GM23338 (cell line): Measurements from ENCODE around the gene PTPRF. TPM values are rescaled to one million over a fixed set of nuclear protein-coding genes. Genes with fewer than 3 reads are reported as not detected.
A peak's percentile ranks its signal among the peaks of the same experiment; 100 is the strongest.

Experiments used
- ATAC-seq: fragments of 200-7000 bp; cut with Tn5 transposase; 3 replicates; pipeline ENCODE4 v1.9.1; 2020
- DNase-seq: peaks from one replicate; pipeline ENCODE4 v3.0.0-alpha.2; 2015; ENCODE audit warnings: low spot score
- H2AFZ ChIP-seq: fragments of 200-600 bp; sonication (generic); 2 replicates; pipeline ENCODE4 v1.8.0; 2016; ENCODE audit warnings: antibody characterized with exemption, mild to moderate bottlenecking, moderate library complexity
- H3F3A ChIP-seq: fragments of 200-600 bp; sonication (generic); replicated peaks from 2 replicates; pipeline ENCODE4 v1.8.0; 2017; ENCODE audit warnings: antibody characterized with exemption, mixed run types, low read depth
- H3K27ac ChIP-seq: fragments of 200-600 bp; sonication (generic); 2 replicates; pipeline ENCODE4 v1.6.1; 2016; ENCODE audit warnings: low read depth
- H3K27me3 ChIP-seq: fragments of 200-600 bp; sonication (generic); 2 replicates; pipeline ENCODE4 v1.8.0; 2016; ENCODE audit warnings: mild to moderate bottlenecking, mixed run types, moderate library complexity; ENCODE audit not compliant: insufficient read depth
- H3K36me3 ChIP-seq: fragments of 200-600 bp; sonication (generic); 2 replicates; pipeline ENCODE4 v1.8.0; 2016; ENCODE audit warnings: mild to moderate bottlenecking; ENCODE audit not compliant: insufficient read depth
- H3K4me1 ChIP-seq: fragments of 200-600 bp; sonication (generic); 2 replicates; pipeline ENCODE4 v1.8.0; 2016; ENCODE audit warnings: mild to moderate bottlenecking, moderate library complexity; ENCODE audit not compliant: insufficient read depth
- H3K4me2 ChIP-seq: fragments of 200-600 bp; sonication (generic); 2 replicates; pipeline ENCODE4 v1.7.1; 2017; ENCODE audit warnings: mixed run types
- H3K4me3 ChIP-seq: fragments of 200-600 bp; sonication (generic); 2 replicates; pipeline ENCODE4 v1.6.1; 2016; ENCODE audit warnings: mixed run types
- H3K79me2 ChIP-seq: fragments of 200-600 bp; sonication (generic); replicated peaks from 2 replicates; pipeline ENCODE4 v1.8.0; 2017; ENCODE audit warnings: mild to moderate bottlenecking; ENCODE audit not compliant: insufficient read depth
- H3K9me2 ChIP-seq: fragments of 200-600 bp; sonication (generic); 2 replicates; pipeline ENCODE4 v1.8.0; 2017; ENCODE audit not compliant: insufficient read depth
- H4K20me1 ChIP-seq: fragments of 200-600 bp; sonication (generic); replicated peaks from 2 replicates; pipeline ENCODE4 v1.8.0; 2017; ENCODE audit warnings: mild to moderate bottlenecking; ENCODE audit not compliant: insufficient read depth
- H3K27ac Mint-ChIP-seq: 2 replicates; pipeline ENCODE4 v1.8.0; 2020; ENCODE audit warnings: inconsistent platforms, mild to moderate bottlenecking, moderate library complexity, mixed read lengths
- H3K27me3 Mint-ChIP-seq: 3 replicates; pipeline ENCODE4 v1.8.0; 2022; ENCODE audit warnings: low read depth, mild to moderate bottlenecking, moderate library complexity, mixed read lengths, inconsistent platforms; ENCODE audit not compliant: insufficient read depth, poor library complexity
- H3K36me3 Mint-ChIP-seq: 3 replicates; pipeline ENCODE4 v1.8.0; 2021; ENCODE audit warnings: low read depth, mild to moderate bottlenecking, inconsistent platforms, moderate library complexity, mixed read lengths
- H3K4me1 Mint-ChIP-seq: 3 replicates; pipeline ENCODE4 v1.8.0; 2020; ENCODE audit warnings: mild to moderate bottlenecking, inconsistent platforms, mixed read lengths
- H3K4me3 Mint-ChIP-seq: 3 replicates; pipeline ENCODE4 v1.8.0; 2021; ENCODE audit warnings: moderate library complexity, mild to moderate bottlenecking, inconsistent platforms, mixed read lengths
- H3K9me3 Mint-ChIP-seq: 3 replicates; pipeline ENCODE4 v1.8.0; 2020; ENCODE audit warnings: moderate library complexity, mild to moderate bottlenecking, inconsistent platforms, mixed read lengths
- EZH2 ChIP-seq: fragments of 200-600 bp; sonication (generic); IDR thresholded peaks from one replicate; pipeline ENCODE4 v1.8.0; 2017; ENCODE audit warnings: antibody characterized with exemption, mild to moderate bottlenecking, low read depth; ENCODE audit not compliant: unreplicated experiment
- EZH2phosphoT487 ChIP-seq: fragments of 200-600 bp; sonication (generic); IDR thresholded peaks from one replicate; pipeline ENCODE4 v1.8.1; 2018; ENCODE audit warnings: antibody characterized with exemption; ENCODE audit not compliant: unreplicated experiment
- JUNB ChIP-seq: IDR thresholded peaks from one replicate; pipeline ENCODE4 v1.6.1; 2016; ENCODE audit warnings: antibody characterized with exemption; ENCODE audit not compliant: unreplicated experiment
- NANOG ChIP-seq: IDR thresholded peaks from 2 replicates; pipeline ENCODE4 v1.6.1; 2016; ENCODE audit warnings: antibody characterized with exemption, borderline replicate concordance
- POLR2AphosphoS5 ChIP-seq: IDR thresholded peaks from 2 replicates; pipeline ENCODE4 v1.6.1; 2016; ENCODE audit warnings: antibody characterized with exemption, low read depth
- STAT1 ChIP-seq: IDR thresholded peaks from one replicate; pipeline ENCODE4 v1.6.1; 2016; ENCODE audit warnings: antibody characterized with exemption; ENCODE audit not compliant: unreplicated experiment
- polyA plus RNA-seq: library from polyadenylated mRNA; unstranded; fragments of >200 nt; fragmentation: Nextera tagmentation; extraction: Ambion mirVana; gene quantifications from 2 replicates; pipeline ENCODE4 v1.2.1, GENCODE V29; 2016
- total RNA-seq: library from RNA; depleted of rRNA; stranded (reverse); fragments of >200 nt; shearing (Covaris generic); gene quantifications from 2 replicates; pipeline ENCODE4 v1.2.3, GENCODE V29; 2014
- TF ChIP-seq, protein P1 (sequence below): fragments of 250-450 bp; sonication (Bioruptor Pico); IDR thresholded peaks from 2 replicates; pipeline ENCODE4 v1.5.0; 2020; ENCODE audit warnings: mild to moderate bottlenecking, moderate library complexity
- TF ChIP-seq, protein P2 (sequence below): IDR thresholded peaks from one replicate; pipeline ENCODE4 v1.6.1; 2018; ENCODE audit warnings: antibody characterized with exemption; ENCODE audit not compliant: unreplicated experiment

PTPRF gene
- total and polyA plus RNA-seq, 2 experiments from 2014 or later: 52.4 to 173 TPM

DNA sequence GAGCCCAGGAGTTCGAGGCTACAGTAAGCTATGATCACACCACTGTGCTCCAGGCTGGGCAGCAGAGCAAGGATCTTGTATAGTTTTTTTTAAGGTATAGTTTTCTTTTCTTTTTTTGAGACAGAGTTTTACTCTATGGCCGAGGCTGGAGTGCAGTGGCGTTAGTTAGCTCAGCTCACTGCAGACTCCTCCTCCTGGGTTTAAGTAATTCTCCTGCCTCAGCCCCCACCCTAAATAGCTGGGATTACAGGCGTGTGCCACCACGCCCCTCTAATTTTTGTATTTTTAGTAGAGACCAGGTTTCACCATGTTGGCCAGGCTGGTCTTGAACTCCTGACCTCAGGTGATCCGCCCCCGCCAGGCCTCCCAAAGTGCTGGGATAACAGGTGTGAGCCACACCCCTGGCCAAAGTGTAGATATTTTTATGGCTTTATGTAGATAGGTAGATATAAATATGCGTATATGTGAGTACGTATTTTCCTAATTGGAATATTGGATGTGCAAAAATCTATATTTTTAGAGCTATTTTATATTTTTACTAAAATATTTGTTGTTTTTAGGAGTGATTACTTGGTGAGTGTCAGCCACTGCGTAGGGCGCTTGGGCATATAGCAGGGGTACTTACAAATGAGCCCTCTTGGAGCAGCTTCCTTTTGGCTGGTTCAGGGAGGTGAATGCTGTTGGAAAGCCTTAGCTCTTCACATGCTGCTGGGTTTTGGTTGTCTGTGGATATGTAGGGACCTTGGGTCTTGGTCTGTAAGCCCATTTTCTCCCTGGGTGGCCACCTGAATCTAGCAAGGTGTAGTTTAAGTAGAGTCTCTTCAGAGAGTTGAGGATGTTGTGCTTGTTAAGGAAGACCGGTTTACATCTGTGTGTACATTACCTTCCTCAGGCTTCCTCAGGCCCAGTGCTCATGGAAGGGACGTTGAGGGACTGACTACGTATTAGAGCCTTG lies 128.8 kb downstream of the PTPRF start:
- Mint-ChIP-seq H3K4me1 (peaks cover 25% of the 10 kb centered on the region), H3K36me3 (peaks cover 97% of the 10 kb centered on the region), H3K9me3 (no peaks in the 10 kb centered on the region; the same call in 1 of the 3 replicates), H3K27me3 (no peaks in the 10 kb centered on the region), H3K4me3 (peak overlapping the region; percentile 58; the same call in 2 of the 3 replicates), H3K27ac (peak overlapping the region; percentile 86)
- Histone ChIP-seq H3K27ac (peak overlapping the region; percentile 53), H3K9me2 (no peaks in the 10 kb centered on the region), H3K27me3 (no peaks in the 10 kb centered on the region), H3K79me2 (peaks cover 49% of the 10 kb centered on the region), H3K4me2 (peak overlapping the region; percentile 54), H3K36me3 (peaks cover 81% of the 10 kb centered on the region), H4K20me1 (peaks cover 42% of the 10 kb centered on the region), H3K4me1 (peaks cover 30% of the 10 kb centered on the region), H3F3A (peaks cover 21% of the 10 kb centered on the region), H2AFZ (no peak overlapping the region), H3K4me3 (peak overlapping the region; percentile 14)
- peak; percentile 64 for DNase-seq
- peak; percentile 78 for ATAC-seq
- TF ChIP-seq EZH2 (no peak), JUNB (no peak), POLR2AphosphoS5 (peak; percentile 35; the same call in 1 of the 2 replicates)

DNA sequence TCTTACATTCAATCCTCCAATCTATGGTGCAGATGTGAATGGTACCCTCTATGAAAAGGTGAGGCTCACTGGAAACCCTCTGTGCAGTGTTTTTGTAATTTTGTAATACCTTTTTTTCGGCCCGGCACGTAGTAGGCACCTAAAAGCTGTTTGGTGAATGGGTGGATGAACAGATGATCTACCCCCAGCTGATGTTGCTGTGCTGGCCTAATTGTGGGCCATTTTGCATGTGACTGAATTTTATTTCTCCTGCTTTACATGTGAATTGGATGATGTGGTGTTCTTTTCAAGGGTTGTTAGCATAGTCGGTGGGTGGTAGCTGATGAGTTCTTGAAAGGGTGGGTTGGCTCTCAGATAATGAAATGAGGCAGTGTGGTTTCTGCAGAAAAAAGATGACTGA lies 129.7 kb downstream of the PTPRF start:
- no peaks in the 10 kb centered on the region for H3K27me3 Mint-ChIP-seq
- peak overlapping the region; percentile 54 for H3K4me2 ChIP-seq
- peaks cover 24% of the 10 kb centered on the region for H3K4me1 Mint-ChIP-seq
- no peaks in the 10 kb centered on the region for H3K9me2 ChIP-seq
- H3K36me3 ChIP-seq: peaks cover 81% of the 10 kb centered on the region
- H3K27me3 ChIP-seq: no peaks in the 10 kb centered on the region
- H3K27ac ChIP-seq: peak overlapping the region; percentile 53
- no peaks in the 10 kb centered on the region; the same call in 1 of the 3 replicates for H3K9me3 Mint-ChIP-seq
- peaks cover 42% of the 10 kb centered on the region for H4K20me1 ChIP-seq
- H3K36me3 Mint-ChIP-seq: peaks cover 97% of the 10 kb centered on the region
- H3K27ac Mint-ChIP-seq: peak overlapping the region; percentile 86
- peaks cover 15% of the 10 kb centered on the region for H3F3A ChIP-seq
- peaks cover 49% of the 10 kb centered on the region for H3K79me2 ChIP-seq
- ATAC-seq: peak; percentile 91
- H3K4me1 ChIP-seq: peaks cover 25% of the 10 kb centered on the region
- H3K4me3 ChIP-seq: peak overlapping the region; percentile 14
- peak overlapping the region; percentile 58 for H3K4me3 Mint-ChIP-seq
- H2AFZ ChIP-seq: no peak overlapping the region
- DNase-seq: peak; percentile 89
- TF ChIP-seq JUNB (no peak), STAT1 (no peak), EZH2 (no peak), EZH2phosphoT487 (no peak), NANOG (peak; percentile 99), POLR2AphosphoS5 (peak; percentile 41; the same call in 1 of the 2 replicates)
- TF ChIP-seq, protein P1, sequence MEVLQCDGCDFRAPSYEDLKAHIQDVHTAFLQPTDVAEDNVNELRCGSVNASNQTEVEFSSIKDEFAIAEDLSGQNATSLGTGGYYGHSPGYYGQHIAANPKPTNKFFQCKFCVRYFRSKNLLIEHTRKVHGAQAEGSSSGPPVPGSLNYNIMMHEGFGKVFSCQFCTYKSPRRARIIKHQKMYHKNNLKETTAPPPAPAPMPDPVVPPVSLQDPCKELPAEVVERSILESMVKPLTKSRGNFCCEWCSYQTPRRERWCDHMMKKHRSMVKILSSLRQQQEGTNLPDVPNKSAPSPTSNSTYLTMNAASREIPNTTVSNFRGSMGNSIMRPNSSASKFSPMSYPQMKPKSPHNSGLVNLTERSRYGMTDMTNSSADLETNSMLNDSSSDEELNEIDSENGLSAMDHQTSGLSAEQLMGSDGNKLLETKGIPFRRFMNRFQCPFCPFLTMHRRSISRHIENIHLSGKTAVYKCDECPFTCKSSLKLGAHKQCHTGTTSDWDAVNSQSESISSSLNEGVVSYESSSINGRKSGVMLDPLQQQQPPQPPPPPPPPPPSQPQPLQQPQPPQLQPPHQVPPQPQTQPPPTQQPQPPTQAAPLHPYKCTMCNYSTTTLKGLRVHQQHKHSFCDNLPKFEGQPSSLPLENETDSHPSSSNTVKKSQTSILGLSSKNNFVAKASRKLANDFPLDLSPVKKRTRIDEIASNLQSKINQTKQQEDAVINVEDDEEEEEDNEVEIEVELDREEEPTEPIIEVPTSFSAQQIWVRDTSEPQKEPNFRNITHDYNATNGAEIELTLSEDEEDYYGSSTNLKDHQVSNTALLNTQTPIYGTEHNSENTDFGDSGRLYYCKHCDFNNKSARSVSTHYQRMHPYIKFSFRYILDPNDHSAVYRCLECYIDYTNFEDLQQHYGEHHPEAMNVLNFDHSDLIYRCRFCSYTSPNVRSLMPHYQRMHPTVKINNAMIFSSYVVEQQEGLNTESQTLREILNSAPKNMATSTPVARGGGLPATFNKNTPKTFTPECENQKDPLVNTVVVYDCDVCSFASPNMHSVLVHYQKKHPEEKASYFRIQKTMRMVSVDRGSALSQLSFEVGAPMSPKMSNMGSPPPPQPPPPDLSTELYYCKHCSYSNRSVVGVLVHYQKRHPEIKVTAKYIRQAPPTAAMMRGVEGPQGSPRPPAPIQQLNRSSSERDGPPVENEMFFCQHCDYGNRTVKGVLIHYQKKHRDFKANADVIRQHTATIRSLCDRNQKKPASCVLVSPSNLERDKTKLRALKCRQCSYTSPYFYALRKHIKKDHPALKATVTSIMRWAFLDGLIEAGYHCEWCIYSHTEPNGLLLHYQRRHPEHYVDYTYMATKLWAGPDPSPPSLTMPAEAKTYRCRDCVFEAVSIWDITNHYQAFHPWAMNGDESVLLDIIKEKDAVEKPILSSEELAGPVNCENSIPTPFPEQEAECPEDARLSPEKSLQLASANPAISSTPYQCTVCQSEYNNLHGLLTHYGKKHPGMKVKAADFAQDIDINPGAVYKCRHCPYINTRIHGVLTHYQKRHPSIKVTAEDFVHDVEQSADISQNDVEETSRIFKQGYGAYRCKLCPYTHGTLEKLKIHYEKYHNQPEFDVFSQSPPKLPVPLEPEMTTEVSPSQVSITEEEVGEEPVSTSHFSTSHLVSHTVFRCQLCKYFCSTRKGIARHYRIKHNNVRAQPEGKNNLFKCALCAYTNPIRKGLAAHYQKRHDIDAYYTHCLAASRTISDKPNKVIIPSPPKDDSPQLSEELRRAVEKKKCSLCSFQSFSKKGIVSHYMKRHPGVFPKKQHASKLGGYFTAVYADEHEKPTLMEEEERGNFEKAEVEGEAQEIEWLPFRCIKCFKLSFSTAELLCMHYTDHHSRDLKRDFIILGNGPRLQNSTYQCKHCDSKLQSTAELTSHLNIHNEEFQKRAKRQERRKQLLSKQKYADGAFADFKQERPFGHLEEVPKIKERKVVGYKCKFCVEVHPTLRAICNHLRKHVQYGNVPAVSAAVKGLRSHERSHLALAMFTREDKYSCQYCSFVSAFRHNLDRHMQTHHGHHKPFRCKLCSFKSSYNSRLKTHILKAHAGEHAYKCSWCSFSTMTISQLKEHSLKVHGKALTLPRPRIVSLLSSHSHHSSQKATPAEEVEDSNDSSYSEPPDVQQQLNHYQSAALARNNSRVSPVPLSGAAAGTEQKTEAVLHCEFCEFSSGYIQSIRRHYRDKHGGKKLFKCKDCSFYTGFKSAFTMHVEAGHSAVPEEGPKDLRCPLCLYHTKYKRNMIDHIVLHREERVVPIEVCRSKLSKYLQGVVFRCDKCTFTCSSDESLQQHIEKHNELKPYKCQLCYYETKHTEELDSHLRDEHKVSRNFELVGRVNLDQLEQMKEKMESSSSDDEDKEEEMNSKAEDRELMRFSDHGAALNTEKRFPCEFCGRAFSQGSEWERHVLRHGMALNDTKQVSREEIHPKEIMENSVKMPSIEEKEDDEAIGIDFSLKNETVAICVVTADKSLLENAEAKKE (CRISPR knock-in tag): no peak
- TF ChIP-seq, protein P2, sequence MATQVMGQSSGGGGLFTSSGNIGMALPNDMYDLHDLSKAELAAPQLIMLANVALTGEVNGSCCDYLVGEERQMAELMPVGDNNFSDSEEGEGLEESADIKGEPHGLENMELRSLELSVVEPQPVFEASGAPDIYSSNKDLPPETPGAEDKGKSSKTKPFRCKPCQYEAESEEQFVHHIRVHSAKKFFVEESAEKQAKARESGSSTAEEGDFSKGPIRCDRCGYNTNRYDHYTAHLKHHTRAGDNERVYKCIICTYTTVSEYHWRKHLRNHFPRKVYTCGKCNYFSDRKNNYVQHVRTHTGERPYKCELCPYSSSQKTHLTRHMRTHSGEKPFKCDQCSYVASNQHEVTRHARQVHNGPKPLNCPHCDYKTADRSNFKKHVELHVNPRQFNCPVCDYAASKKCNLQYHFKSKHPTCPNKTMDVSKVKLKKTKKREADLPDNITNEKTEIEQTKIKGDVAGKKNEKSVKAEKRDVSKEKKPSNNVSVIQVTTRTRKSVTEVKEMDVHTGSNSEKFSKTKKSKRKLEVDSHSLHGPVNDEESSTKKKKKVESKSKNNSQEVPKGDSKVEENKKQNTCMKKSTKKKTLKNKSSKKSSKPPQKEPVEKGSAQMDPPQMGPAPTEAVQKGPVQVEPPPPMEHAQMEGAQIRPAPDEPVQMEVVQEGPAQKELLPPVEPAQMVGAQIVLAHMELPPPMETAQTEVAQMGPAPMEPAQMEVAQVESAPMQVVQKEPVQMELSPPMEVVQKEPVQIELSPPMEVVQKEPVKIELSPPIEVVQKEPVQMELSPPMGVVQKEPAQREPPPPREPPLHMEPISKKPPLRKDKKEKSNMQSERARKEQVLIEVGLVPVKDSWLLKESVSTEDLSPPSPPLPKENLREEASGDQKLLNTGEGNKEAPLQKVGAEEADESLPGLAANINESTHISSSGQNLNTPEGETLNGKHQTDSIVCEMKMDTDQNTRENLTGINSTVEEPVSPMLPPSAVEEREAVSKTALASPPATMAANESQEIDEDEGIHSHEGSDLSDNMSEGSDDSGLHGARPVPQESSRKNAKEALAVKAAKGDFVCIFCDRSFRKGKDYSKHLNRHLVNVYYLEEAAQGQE: no peak
